ENCODE results near the gene MOB3C.

The MOB3C gene

GRCh38 chr1:46563341-46563740 is 53.3 kb downstream of the MOB3C start:
- no peak for DNase-seq (ENCODE audit: low read depth)
- H3K4me3 ChIP-seq (ENCODE audit: low read depth, low read length): no peak overlapping the region
- TF ChIP-seq, protein P1, sequence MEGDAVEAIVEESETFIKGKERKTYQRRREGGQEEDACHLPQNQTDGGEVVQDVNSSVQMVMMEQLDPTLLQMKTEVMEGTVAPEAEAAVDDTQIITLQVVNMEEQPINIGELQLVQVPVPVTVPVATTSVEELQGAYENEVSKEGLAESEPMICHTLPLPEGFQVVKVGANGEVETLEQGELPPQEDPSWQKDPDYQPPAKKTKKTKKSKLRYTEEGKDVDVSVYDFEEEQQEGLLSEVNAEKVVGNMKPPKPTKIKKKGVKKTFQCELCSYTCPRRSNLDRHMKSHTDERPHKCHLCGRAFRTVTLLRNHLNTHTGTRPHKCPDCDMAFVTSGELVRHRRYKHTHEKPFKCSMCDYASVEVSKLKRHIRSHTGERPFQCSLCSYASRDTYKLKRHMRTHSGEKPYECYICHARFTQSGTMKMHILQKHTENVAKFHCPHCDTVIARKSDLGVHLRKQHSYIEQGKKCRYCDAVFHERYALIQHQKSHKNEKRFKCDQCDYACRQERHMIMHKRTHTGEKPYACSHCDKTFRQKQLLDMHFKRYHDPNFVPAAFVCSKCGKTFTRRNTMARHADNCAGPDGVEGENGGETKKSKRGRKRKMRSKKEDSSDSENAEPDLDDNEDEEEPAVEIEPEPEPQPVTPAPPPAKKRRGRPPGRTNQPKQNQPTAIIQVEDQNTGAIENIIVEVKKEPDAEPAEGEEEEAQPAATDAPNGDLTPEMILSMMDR (IDR thresholded peaks at IDR 0.05; ENCODE audit: low read depth, low read length, missing control alignments): no peak

DNA sequence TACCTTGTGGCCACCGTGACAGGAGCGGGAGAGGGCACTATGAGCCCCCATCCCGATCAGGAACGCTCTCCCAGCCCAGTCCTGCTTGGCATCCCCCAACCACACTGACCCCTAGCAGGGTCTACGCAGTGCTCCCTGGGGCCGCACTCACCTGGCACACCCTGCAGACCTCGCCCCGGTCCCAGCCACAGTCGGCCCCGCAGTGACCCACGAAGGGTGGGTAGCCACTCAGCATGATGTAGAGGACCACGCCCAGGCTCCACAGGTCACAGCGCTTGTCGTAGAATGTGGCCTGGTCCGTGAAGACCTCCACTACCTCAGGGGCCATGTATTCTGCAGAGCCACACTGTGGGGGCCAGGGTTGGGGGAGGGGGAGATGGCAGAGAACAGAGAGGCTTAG is 54.1 kb downstream of the MOB3C start:
- no peak for DNase-seq (ENCODE audit: low read depth)
- no peak overlapping the region for H3K4me3 ChIP-seq (ENCODE audit: low read depth, low read length)
- TF ChIP-seq, protein P1 (IDR thresholded peaks at IDR 0.05; ENCODE audit: low read depth, low read length, missing control alignments): no peak

GRCh38 chr1:46558966-46559365 is 57.6 kb downstream of the MOB3C start:
- DNase-seq (ENCODE audit: low read depth): no peak
- no peak overlapping the region for H3K4me3 ChIP-seq (ENCODE audit: low read depth, low read length)
- TF ChIP-seq, protein P1 (IDR thresholded peaks at IDR 0.05; ENCODE audit: low read depth, low read length, missing control alignments): no peak

- DNase-seq (ENCODE audit: low read depth): no peak
- TF ChIP-seq, protein P1 (IDR thresholded peaks at IDR 0.05; ENCODE audit: low read depth, low read length, missing control alignments): no peak
- no peak overlapping the region for H3K4me3 ChIP-seq (ENCODE audit: low read depth, low read length)
Measured at GRCh38 chr1:46558141-46558963, 58.3 kb downstream of the MOB3C start.
